DND-41 (cell line): ENCODE data around the gene FOXRED2.

Experiments used
- ATAC-seq: fragments of 200-7000 bp; cut with Tn5 transposase; 3 replicates; pipeline ENCODE4 v1.9.1; 2021; ENCODE audit warnings: low read depth; ENCODE audit not compliant: insufficient read depth
- DNase-seq: peaks from one replicate; pipeline ENCODE4 v3.0.0-alpha.2; 2020
- H2AFZ ChIP-seq: 2 replicates; pipeline ENCODE4 v1.6.0; 2012; ENCODE audit warnings: low read depth, low read length
- H3K27ac ChIP-seq: 2 replicates; pipeline ENCODE4 v1.5.1; 2012; ENCODE audit warnings: low read length, inconsistent platforms
- H3K27me3 ChIP-seq: fragments of 200-600 bp; sonication (generic); 2 replicates; pipeline ENCODE4 v1.6.0; 2012; ENCODE audit warnings: low read length, mild to moderate bottlenecking, inconsistent platforms; ENCODE audit not compliant: insufficient read depth, poor library complexity
- H3K36me3 ChIP-seq: 2 replicates; pipeline ENCODE4 v1.5.1; 2012; ENCODE audit warnings: low read length, inconsistent platforms; ENCODE audit not compliant: insufficient read depth
- H3K4me1 ChIP-seq: 2 replicates; pipeline ENCODE4 v1.5.1; 2012; ENCODE audit warnings: mild to moderate bottlenecking, low read length; ENCODE audit not compliant: insufficient read depth
- H3K4me2 ChIP-seq: 2 replicates; pipeline ENCODE4 v1.6.0; 2012; ENCODE audit warnings: mild to moderate bottlenecking, moderate library complexity, low read length, inconsistent platforms; ENCODE audit not compliant: insufficient read depth
- H3K4me3 ChIP-seq, 2 experiments: fragments of 200-600 bp in 1 of 2; shearing (Covaris generic) in 1 of 2; 2 replicates each; pipeline ENCODE4 v1.5.1; 2012 to 2016; ENCODE audit warnings: inconsistent platforms in 2 of 2, low read length in 2 of 2, mild to moderate bottlenecking in 2 of 2, low read depth in 1 of 2, moderate library complexity in 1 of 2
- H3K79me2 ChIP-seq: 2 replicates; pipeline ENCODE4 v1.6.0; 2012; ENCODE audit warnings: low read length, inconsistent platforms; ENCODE audit not compliant: insufficient read depth
- H3K9ac ChIP-seq: 2 replicates; pipeline ENCODE4 v1.6.0; 2012; ENCODE audit warnings: low read depth, mild to moderate bottlenecking, inconsistent platforms, low read length, moderate library complexity
- H3K9me3 ChIP-seq: 2 replicates; pipeline ENCODE4 v1.5.1; 2012; ENCODE audit warnings: low read length, moderate library complexity, mild to moderate bottlenecking, inconsistent platforms; ENCODE audit not compliant: insufficient read depth, severe bottlenecking
- H4K20me1 ChIP-seq: 2 replicates; pipeline ENCODE4 v1.6.0; 2012; ENCODE audit warnings: low read length; ENCODE audit not compliant: insufficient read depth
- EZH2 ChIP-seq: IDR thresholded peaks from 3 replicates; pipeline ENCODE4 v1.6.1; 2012; ENCODE audit warnings: borderline replicate concordance, low read depth, mild to moderate bottlenecking, moderate library complexity, low read length, inconsistent platforms; ENCODE audit not compliant: severe bottlenecking
- TF ChIP-seq, protein P1 (sequence below): IDR thresholded peaks from 2 replicates; pipeline ENCODE4 v1.5.1; 2012; ENCODE audit warnings: borderline replicate concordance, low read length, moderate library complexity, mild to moderate bottlenecking; ENCODE audit not compliant: poor library complexity, severe bottlenecking; ENCODE audit errors: extremely low read depth

FOXRED2 gene

DNA sequence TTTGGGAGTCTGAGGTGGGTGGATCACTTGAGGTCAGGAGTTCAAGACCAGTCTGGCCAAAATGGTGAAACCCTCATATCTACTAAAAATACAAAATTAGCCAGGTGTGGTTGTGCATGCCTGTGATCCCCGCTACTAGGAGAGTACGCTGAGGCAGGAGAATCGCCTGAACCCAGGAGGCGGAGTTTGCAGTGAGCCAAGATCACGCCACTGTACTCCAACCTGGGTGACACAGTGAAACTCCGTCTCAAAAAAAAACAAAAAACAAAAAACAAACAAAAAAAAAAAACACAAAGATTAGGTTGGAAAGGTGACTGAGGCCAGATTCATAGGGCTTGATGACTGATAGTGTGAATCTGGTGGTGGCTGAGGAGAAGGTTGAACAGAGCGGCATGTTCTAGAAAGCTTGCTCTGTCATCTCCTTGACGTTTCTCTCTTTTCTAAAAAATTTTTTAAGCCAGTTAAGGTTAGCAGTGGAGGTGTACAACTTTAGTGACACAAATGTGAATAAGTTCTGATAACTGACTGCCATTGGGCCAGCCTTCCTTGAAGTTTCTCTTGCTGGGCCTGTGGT is 66.3 kb downstream of the FOXRED2 start:
- no peak overlapping the region for H3K4me2 ChIP-seq
- no peaks in the 10 kb centered on the region for H3K79me2 ChIP-seq
- no peak for ATAC-seq
- H3K9ac ChIP-seq, result no peak overlapping the region
- H3K27ac ChIP-seq, result no peak overlapping the region
- H3K4me1 ChIP-seq, result peaks cover 12% of the 10 kb centered on the region
- no peaks in the 10 kb centered on the region for H3K36me3 ChIP-seq
- no peaks in the 10 kb centered on the region for H3K27me3 ChIP-seq
- TF ChIP-seq EZH2, result no peak
- TF ChIP-seq, protein P1, sequence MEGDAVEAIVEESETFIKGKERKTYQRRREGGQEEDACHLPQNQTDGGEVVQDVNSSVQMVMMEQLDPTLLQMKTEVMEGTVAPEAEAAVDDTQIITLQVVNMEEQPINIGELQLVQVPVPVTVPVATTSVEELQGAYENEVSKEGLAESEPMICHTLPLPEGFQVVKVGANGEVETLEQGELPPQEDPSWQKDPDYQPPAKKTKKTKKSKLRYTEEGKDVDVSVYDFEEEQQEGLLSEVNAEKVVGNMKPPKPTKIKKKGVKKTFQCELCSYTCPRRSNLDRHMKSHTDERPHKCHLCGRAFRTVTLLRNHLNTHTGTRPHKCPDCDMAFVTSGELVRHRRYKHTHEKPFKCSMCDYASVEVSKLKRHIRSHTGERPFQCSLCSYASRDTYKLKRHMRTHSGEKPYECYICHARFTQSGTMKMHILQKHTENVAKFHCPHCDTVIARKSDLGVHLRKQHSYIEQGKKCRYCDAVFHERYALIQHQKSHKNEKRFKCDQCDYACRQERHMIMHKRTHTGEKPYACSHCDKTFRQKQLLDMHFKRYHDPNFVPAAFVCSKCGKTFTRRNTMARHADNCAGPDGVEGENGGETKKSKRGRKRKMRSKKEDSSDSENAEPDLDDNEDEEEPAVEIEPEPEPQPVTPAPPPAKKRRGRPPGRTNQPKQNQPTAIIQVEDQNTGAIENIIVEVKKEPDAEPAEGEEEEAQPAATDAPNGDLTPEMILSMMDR, result no peak
- no peak overlapping the region for H2AFZ ChIP-seq
- H3K9me3 ChIP-seq, result no peaks in the 10 kb centered on the region
- no peaks in the 10 kb centered on the region for H4K20me1 ChIP-seq
- H3K4me3 ChIP-seq, result no peak overlapping the region
- no peak for DNase-seq

DNA sequence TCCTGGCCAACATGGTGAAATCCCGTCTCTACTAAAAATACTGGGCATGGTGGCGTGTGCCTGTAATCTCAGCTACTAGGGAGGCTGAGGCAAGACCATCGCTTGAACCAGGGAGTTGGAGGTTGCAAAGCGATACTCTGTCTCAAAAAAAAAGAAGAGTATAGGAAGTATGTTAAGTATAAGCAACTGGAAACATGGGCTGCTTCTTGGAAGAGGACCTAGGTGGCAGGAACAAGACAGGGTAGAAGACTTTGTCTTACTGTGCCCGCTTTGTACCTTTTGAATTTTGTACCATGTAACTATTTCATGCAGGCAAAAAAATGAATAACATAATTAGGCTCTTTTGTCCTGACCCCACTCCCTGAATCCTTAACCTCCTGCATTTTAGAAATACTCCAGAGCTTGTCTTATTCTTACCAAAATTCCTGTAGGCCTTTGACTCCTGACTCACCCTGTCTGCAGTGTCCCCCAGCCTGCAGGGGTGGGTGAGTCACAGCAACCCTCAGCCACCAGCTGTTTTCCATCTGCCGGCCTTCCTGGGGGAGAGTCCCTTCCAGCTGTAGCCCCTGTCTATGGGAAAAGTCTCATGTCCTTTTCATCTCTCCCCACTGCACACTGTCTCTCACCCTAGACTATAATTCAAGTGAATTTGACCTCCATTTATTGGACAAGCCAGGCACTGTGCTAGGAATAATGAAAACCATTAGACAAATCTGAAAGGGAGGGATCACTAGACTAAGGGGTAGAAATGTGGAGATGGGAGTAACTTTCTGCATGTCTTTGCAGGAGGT is 67.2 kb downstream of the FOXRED2 start:
- Histone ChIP-seq H3K27ac (no peak overlapping the region), H3K9ac (no peak overlapping the region), H3K4me3 (no peak overlapping the region), H3K27me3 (no peaks in the 10 kb centered on the region), H3K9me3 (no peaks in the 10 kb centered on the region), H3K79me2 (no peaks in the 10 kb centered on the region), H3K4me2 (no peak overlapping the region), H3K4me1 (peaks cover 15% of the 10 kb centered on the region), H2AFZ (no peak overlapping the region), H4K20me1 (no peaks in the 10 kb centered on the region), H3K36me3 (no peaks in the 10 kb centered on the region)
- no peak for TF ChIP-seq EZH2
- TF ChIP-seq, protein P1, result no peak
- no peak for ATAC-seq
- DNase-seq, result no peak
